ENCODE measurements around the gene DNAH2.

GRCh38 chr17:7767004-7767403, 49.5 kb downstream of the DNAH2 start:
- no peak for TF ChIP-seq CTCF (conservative IDR thresholded peaks at IDR 0.05 in 1 of 2, IDR thresholded peaks at IDR 0.05 in 1 of 2; ENCODE audit: extremely low read depth in 1 of 2, insufficient read depth in 1 of 2, low read depth in 1 of 2, low read length in 2 of 2)
- no peak for TF ChIP-seq EZH2 (IDR thresholded peaks at IDR 0.05; ENCODE audit: borderline replicate concordance, low read length)

Measured in mammary epithelial cell (primary cell).